Adrenal gland (tissue), 12 donors: ENCODE results near the gene LIF. TPM values are rescaled to one million over a fixed set of nuclear protein-coding genes. Genes with fewer than 3 reads are reported as not detected.

Experiments used
- DNase-seq, 7 donors: peaks; one replicate each; pipeline ENCODE4 v3.0.0-alpha.2; 2019 to 2020
- H3K27ac ChIP-seq, 5 donors: fragments of 200-600 bp; sonication (generic) in 4 of 5; 1 replicate in 3 of 5; 2 replicates in 2 of 5; pipeline versions ENCODE4 v1.5.1 to v1.8.0; 2016 to 2020; ENCODE audit warnings: mild to moderate bottlenecking in 1 of 5
- H3K27me3 ChIP-seq: fragments of 200-600 bp; 2 replicates; pipeline ENCODE4 v1.8.0; 2021
- H3K36me3 ChIP-seq, 2 donors: fragments of 200-600 bp; replicated peaks in 1 of 2; 1 replicate in 1 of 2; 2 replicates in 1 of 2; pipeline versions ENCODE4 v1.5.1 to v1.8.0; 2018 to 2022
- H3K4me1 ChIP-seq, 2 donors: fragments of 200-600 bp; replicated peaks in 1 of 2; 1 replicate in 1 of 2; 2 replicates in 1 of 2; pipeline versions ENCODE4 v1.5.1 to v1.8.0; 2018 to 2021
- H3K4me3 ChIP-seq, 4 donors: fragments of 200-600 bp; sonication (generic) in 3 of 4; one replicate each; pipeline ENCODE4 v1.5.1; 2016 to 2018
- H3K9me3 ChIP-seq, 3 donors: fragments of 200-600 bp; sonication (generic) in 1 of 3; replicated peaks in 1 of 3; 1 replicate in 2 of 3; 2 replicates in 1 of 3; pipeline versions ENCODE4 v1.5.1 to v1.8.0; 2016 to 2021
- CTCF ChIP-seq, 6 experiments: fragments of 450-650 bp in 4 of 6; fragments of 200-600 bp in 2 of 6; sonication (generic) in 1 of 6; IDR thresholded peaks; 1 replicate in 5 of 6; 2 replicates in 1 of 6; pipeline versions ENCODE4 v1.5.1 to v1.8.0; 2016 to 2021; ENCODE audit warnings: antibody characterized with exemption in 6 of 6, mild to moderate bottlenecking in 2 of 6, moderate library complexity in 1 of 6
- POLR2A ChIP-seq, 2 donors: fragments of 450-650 bp; IDR thresholded peaks; one replicate each; pipeline ENCODE4 v1.6.1; 2017; ENCODE audit warnings: antibody characterized with exemption in 2 of 2, mild to moderate bottlenecking in 2 of 2, moderate library complexity in 1 of 2
- WGBS, 4 donors: extraction: QIAGEN DNeasy Blood & Tissue Kit in 2 of 4; methylation state at CpG; one replicate each; pipeline versions ENCODE4 v1.1.5 to v1.1.7; 2013 to 2017; 5-methylcytosine and 5-hydroxymethylcytosine counted together
- intact Hi-C, 2 donors: fragments of 100-400 bp; cut with DNase I; formaldehyde crosslinking; loops; one replicate each; pipeline versions ENCODE4 v1.14.1 to v1.15.0; 2022 to 2023
- polyA plus RNA-seq, 3 donors: library from polyadenylated mRNA; stranded (reverse); fragments of 200-250 nt in 2 of 3; fragments of 350-450 nt in 1 of 3; fragmentation: Illumina TruSeq in 1 of 3; extraction: RNeasy Lipid Tissue Mini Kit (QIAGEN cat#74804) in 1 of 3; gene quantifications; one replicate each; pipeline ENCODE4 v1.2.3, GENCODE V29; 2013 to 2014
- total RNA-seq, 9 donors: library from RNA; depleted of rRNA in 4 of 9; stranded (reverse); fragments of >200 nt in 4 of 9; fragments of 120-200 nt in 1 of 9; fragmentation: NEBNext Ultra II Directional in 1 of 9; extraction: Animal tissue kit (Norgen Biotek cat#: 25700) in 1 of 9; gene quantifications; one replicate each; pipeline versions ENCODE4 v1.1.0 to v1.2.4, GENCODE V29; 2013 to 2023
- donor health status: healthy with polysubstance abuse.
- donor health status: Bipolar disorder and iron deficiency.
- donor health status: DM: yes; HTN: yes; CAD: no.
- donor health status: DM: no; HTN: no; CAD: no.
- donor health status: DM: no; HTN: no; CAD: no.
- donor health status: DM: yes; HTN: yes; CAD: no.

LIF gene
- total and polyA plus RNA-seq, 12 donors: 0.06 to 9.3 (median 1.5) TPM

DNA sequence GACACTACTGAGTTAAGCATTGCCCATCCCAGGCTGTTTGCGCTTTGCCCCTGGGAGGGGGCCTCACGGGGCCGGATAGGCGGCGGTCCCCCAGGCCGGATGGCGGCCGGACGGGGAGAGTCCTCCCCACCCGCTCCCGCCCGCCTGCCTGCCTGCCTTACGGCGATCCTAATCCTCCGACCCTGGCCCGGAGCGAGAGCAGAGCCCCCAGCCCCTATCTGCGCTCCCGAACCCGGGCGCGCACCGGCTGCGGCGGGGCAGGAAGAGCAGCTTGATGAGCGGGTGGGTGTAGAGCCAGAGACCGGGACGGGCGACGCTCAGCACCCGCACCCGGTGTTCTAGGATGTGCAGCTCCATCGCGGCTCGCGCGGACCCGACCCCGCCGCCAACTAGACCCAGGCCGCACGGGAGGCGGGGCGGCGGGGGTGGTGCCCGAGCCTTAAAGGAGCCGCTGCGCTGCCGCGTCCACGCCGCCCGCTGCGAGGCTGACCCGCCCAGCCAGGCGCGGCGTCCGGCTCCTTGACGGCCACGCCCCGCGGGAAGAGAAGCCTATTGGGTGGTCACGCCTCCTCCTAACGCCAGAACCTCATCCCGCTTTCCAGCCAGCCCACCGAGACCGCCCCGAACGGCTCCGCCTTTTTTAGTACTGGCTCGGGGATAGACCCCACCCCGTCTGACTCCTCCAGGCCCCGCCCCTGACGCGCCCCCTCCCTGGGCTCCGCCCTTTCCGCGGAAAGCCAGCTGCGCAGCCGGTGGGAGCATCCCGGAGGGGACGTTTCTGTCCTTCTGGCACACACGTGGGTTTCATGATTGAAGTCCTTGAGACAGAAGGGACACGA, 42.8 kb upstream of the LIF start, which contains the start of gene CASTOR1:
Gene CASTOR1 (minus strand): TSS at position 365 of the 839 bp plus-strand sequence. CDS start 8 bp downstream, at position 357.
- Histone ChIP-seq H3K27me3 (no peaks in the 10 kb centered on the region), H3K36me3 (peaks cover 0 to 42% of the 10 kb centered on the region in 2 donors), H3K4me1 (peaks cover 30 to 40% of the 10 kb centered on the region in 2 donors), H3K9me3 (no peaks in the 10 kb centered on the region), H3K4me3 (peak within 1 kb of the TSS; percentile 42 to 53 (median 51)), H3K27ac (peak within 1 kb of the TSS; percentile 71 to 92 (median 87))
- peak; percentile 98 to 99 (median 99) for DNase-seq
- WGBS, 4 donors: 0 to 1% (median 1%) methylated on average over 12 to 85 of the region's 85 CpGs
- intact Hi-C loops: loop anchor here (5.0 kb wide), 2 partner anchors 38 to 98 kb away; partner anchors contain the start of genes RNF215 (in 1 of the 2) and TBC1D10A (in 1 of the 2)
- TF ChIP-seq POLR2A (IDR thresholded peaks at IDR 0.05): peak; percentile 57 to 72
- peak in 1 of 6 experiments; percentile 6 for TF ChIP-seq CTCF (IDR thresholded peaks at IDR 0.05)

DNA sequence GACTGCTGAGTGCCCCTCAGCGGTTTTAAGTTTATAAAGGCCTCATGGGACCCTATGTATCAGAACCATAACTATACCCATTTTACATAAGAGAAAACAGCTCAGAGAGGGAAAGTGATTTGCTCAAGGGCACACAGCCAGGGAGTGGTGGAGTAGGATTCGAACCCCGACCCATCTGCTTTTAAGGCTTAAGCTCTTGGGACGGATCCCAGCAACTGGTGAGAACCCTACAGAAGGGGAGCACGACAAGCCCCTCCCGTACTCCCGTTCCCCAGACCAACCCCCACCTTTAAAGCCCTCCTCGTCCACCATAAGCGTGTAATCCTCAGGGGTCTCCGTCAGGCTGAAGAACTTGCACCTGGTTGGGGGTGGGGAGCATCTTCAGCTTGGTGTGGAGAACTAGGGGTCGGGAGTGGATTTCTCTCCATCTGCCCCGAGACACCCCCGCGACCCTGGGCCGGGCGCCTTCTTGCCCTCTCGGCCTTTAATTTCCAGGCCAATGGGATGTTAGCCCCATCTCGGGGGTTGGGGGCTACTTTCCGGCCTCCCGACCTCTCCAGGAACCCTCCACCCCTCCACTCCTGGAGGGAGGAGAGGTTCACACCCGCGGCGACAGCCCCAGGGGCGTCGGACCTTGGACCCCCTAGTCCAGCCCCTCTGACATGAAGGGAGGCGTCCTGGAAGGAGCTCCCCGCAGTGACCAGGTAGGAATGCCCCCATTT, 42.0 kb upstream of the LIF start:
- Histone ChIP-seq H3K4me3 (peak overlapping the region; percentile 42 to 53 (median 51)), H3K9me3 (no peaks in the 10 kb centered on the region), H3K27ac (peak overlapping the region in 4 of 5 donors; percentile 68 to 92 (median 85)), H3K4me1 (peaks cover 30 to 40% of the 10 kb centered on the region in 2 donors), H3K27me3 (no peaks in the 10 kb centered on the region), H3K36me3 (peaks cover 0 to 34% of the 10 kb centered on the region in 2 donors)
- no peak for DNase-seq
- TF ChIP-seq POLR2A (IDR thresholded peaks at IDR 0.05) (no peak), CTCF (IDR thresholded peaks at IDR 0.05) (no peak)
- 17 to 36% (median 20%) methylated on average over 11 to 27 of the region's 27 CpGs for WGBS, 4 donors
- intact Hi-C loops: loop anchor here (5.0 kb wide), 2 partner anchors 39 to 99 kb away; partner anchors contain the start of genes RNF215 (in 1 of the 2) and TBC1D10A (in 1 of the 2)

- H3K27me3 ChIP-seq: no peaks in the 10 kb centered on the region
- intact Hi-C loops: loop anchor here (5.0 kb wide), 2 partner anchors 39 to 99 kb away; partner anchors contain the start of genes RNF215 (in 1 of the 2) and TBC1D10A (in 1 of the 2)
- 5 to 25% (median 9%) methylated on average over 3 to 5 of the region's 5 CpGs for WGBS, 4 donors
- H3K36me3 ChIP-seq: peaks cover 0 to 27% of the 10 kb centered on the region in 2 donors
- H3K27ac ChIP-seq: peak overlapping the region in 4 of 5 donors; percentile 68 to 92 (median 85)
- peak; percentile 80 to 95 (median 89) for DNase-seq
- no peaks in the 10 kb centered on the region for H3K9me3 ChIP-seq
- peak overlapping the region in 2 of 4 donors; percentile 52 to 53 for H3K4me3 ChIP-seq
- TF ChIP-seq CTCF (IDR thresholded peaks at IDR 0.05): peak; percentile 62 to 88 (median 76)
- peak in 1 of 2 donors; percentile 27 for TF ChIP-seq POLR2A (IDR thresholded peaks at IDR 0.05)
- peaks cover 30 to 40% of the 10 kb centered on the region in 2 donors for H3K4me1 ChIP-seq
Measured at GRCh38 chr22:30287648-30288418, 41.3 kb upstream of the LIF start.
